HCT116 (cell line): ENCODE results near the gene BMP7. TPM values are rescaled to one million over a fixed set of nuclear protein-coding genes. Genes with fewer than 3 reads are reported as not detected.

Experiments used
- ATAC-seq: fragments of 200-7000 bp; cut with Tn5 transposase; 2 replicates; pipeline ENCODE4 v1.9.1; 2020; ENCODE audit warnings: mild to moderate bottlenecking, moderate library complexity
- BruUV-seq: library from RNA; stranded (reverse); fragments of 400-500 nt; replicated peaks from 2 replicates; lab custom pipeline; 2021; lab: Mats Ljungman, UMichigan
- CTCF ChIA-PET: fragments of 300-600 bp; sonication (Branson Sonifier 250); formaldehyde crosslinking; loops from one replicate; lab custom pipeline; 2021; ENCODE audit warnings: antibody characterized with exemption; lab: Charles Lee
- POLR2A ChIA-PET: fragments of 300-600, 350-600 bp; sonication (Branson Sonifier 250); formaldehyde crosslinking; loops from one replicate; lab custom pipeline; 2021; ENCODE audit warnings: antibody characterized with exemption; lab: Charles Lee
- RAD21 ChIA-PET, 2 experiments: fragments of 300-600 bp; sonication (Branson Sonifier 250); formaldehyde crosslinking; loops; one replicate each; lab custom pipeline; 2023; ENCODE audit warnings: low total read pairs in 2 of 2; ENCODE audit not compliant: uncharacterized antibody in 2 of 2, unreplicated experiment in 2 of 2, low non-redundant PET in 1 of 2; lab: Charles Lee
- DNase-seq: peaks from one replicate; pipeline ENCODE4 v3.0.0-alpha.2; 2010; ENCODE audit warnings: low read depth, low spot score
- H2AFZ ChIP-seq: fragments of 200-600 bp; shearing (Covaris generic), sonication (generic); 2 replicates; pipeline ENCODE4 v1.6.1; 2017; ENCODE audit warnings: low read depth, mixed run types, mixed read lengths, antibody characterized with exemption, low read length; ENCODE audit not compliant: poor library complexity, severe bottlenecking
- H3K27ac ChIP-seq: 2 replicates; pipeline ENCODE4 v1.5.1; 2012; ENCODE audit warnings: low read depth, low read length
- H3K27me3 ChIP-seq: fragments of 200-600 bp; sonication (generic); 2 replicates; pipeline ENCODE4 v1.6.1; 2016; ENCODE audit warnings: mixed run types, low read length, mixed read lengths; ENCODE audit not compliant: insufficient read depth
- H3K36me3 ChIP-seq, 2 experiments: fragments of 200-500 bp in 1 of 2; fragments of 200-600 bp in 1 of 2; sonication (Bioruptor generic) in 1 of 2; sonication (generic) in 1 of 2; 2 replicates each; pipeline versions ENCODE4 v1.5.1 to v1.6.1; 2014 to 2016; ENCODE audit warnings: low read length in 2 of 2, inconsistent platforms in 1 of 2, mixed read lengths in 1 of 2, mixed run types in 1 of 2; ENCODE audit not compliant: insufficient read depth in 2 of 2, control insufficient read depth in 1 of 2
- H3K4me1 ChIP-seq, 2 experiments: fragments of 200-600 bp in 1 of 2; sonication (generic) in 1 of 2; 2 replicates each; pipeline versions ENCODE4 v1.5.1 to v1.6.1; 2012 to 2017; ENCODE audit warnings: low read length in 2 of 2, inconsistent platforms in 1 of 2, mild to moderate bottlenecking in 1 of 2, mixed read lengths in 1 of 2, mixed run types in 1 of 2, moderate library complexity in 1 of 2; ENCODE audit not compliant: insufficient read depth in 2 of 2, control insufficient read depth in 1 of 2
- H3K4me2 ChIP-seq: fragments of 200-600 bp; sonication (generic); 2 replicates; pipeline ENCODE4 v1.6.1; 2017; ENCODE audit warnings: mixed run types, low read length, mixed read lengths
- H3K4me3 ChIP-seq, 2 experiments: fragments of 200-600 bp in 1 of 2; sonication (generic) in 1 of 2; replicated peaks in 1 of 2; 2 replicates each; pipeline ENCODE4 v1.5.1; 2011 to 2016; ENCODE audit warnings: low read length in 2 of 2, control low read depth in 1 of 2, low read depth in 1 of 2, mild to moderate bottlenecking in 1 of 2, mixed read lengths in 1 of 2, mixed run types in 1 of 2
- H3K79me2 ChIP-seq: fragments of 200-600 bp; sonication (generic); 2 replicates; pipeline ENCODE4 v1.6.1; 2017; ENCODE audit warnings: mild to moderate bottlenecking, mixed run types, low read length, moderate library complexity, mixed read lengths; ENCODE audit not compliant: insufficient read depth
- H3K9ac ChIP-seq: fragments of 200-600 bp; sonication (generic); 2 replicates; pipeline ENCODE4 v1.6.1; 2016; ENCODE audit warnings: low read length, mixed read lengths
- H3K9me2 ChIP-seq: fragments of 200-600 bp; sonication (generic), shearing (Covaris generic); 2 replicates; pipeline ENCODE4 v1.6.1; 2017; ENCODE audit warnings: mixed run types, mild to moderate bottlenecking, moderate library complexity; ENCODE audit not compliant: insufficient read depth
- H3K9me3 ChIP-seq, 2 experiments: fragments of 200-500 bp in 1 of 2; fragments of 200-600 bp in 1 of 2; sonication (Bioruptor generic) in 1 of 2; sonication (generic) in 1 of 2; 2 replicates each; pipeline ENCODE4 v1.6.1; 2014 to 2017; ENCODE audit warnings: low read length in 2 of 2, mixed read lengths in 2 of 2, inconsistent platforms in 1 of 2, low read depth in 1 of 2, mild to moderate bottlenecking in 1 of 2, mixed run types in 1 of 2, moderate library complexity in 1 of 2; ENCODE audit not compliant: control insufficient read depth in 1 of 2, insufficient read depth in 1 of 2
- H4K20me1 ChIP-seq: fragments of 200-600 bp; sonication (generic), shearing (Covaris generic); 2 replicates; pipeline ENCODE4 v1.6.1; 2017; ENCODE audit warnings: mixed run types, mild to moderate bottlenecking, moderate library complexity; ENCODE audit not compliant: insufficient read depth
- JUND ChIP-seq: IDR thresholded peaks from 2 replicates; pipeline ENCODE4 v1.6.1; 2012
- REST ChIP-seq: IDR thresholded peaks from 2 replicates; pipeline ENCODE4 v1.6.1; 2012; ENCODE audit warnings: low read depth
- SRF ChIP-seq: IDR thresholded peaks from 2 replicates; pipeline ENCODE4 v1.6.1; 2012; ENCODE audit warnings: low read depth
- YY1 ChIP-seq: IDR thresholded peaks from 2 replicates; pipeline ENCODE4 v1.6.1; 2011; ENCODE audit warnings: low read length, low read depth, moderate library complexity, mild to moderate bottlenecking; ENCODE audit not compliant: insufficient replicate concordance; ENCODE audit errors: extremely low read depth
- ZFX ChIP-seq: fragments of 450-650 bp; IDR thresholded peaks from 2 replicates; pipeline ENCODE4 v1.6.1; 2017
- intact Hi-C: fragments of 100-400 bp; cut with micrococcal nuclease; formaldehyde crosslinking; loops from 2 replicates; pipeline ENCODE4 v1.10.0; 2022
- total RNA-seq: library from RNA; stranded (reverse); gene quantifications from one replicate; pipeline ENCODE4 v1.2.1, GENCODE V29; 2021; ENCODE audit not compliant: unreplicated experiment

BMP7 gene
- total RNA-seq, 1 experiment from 2014 or later, result 7.0 TPM

DNA sequence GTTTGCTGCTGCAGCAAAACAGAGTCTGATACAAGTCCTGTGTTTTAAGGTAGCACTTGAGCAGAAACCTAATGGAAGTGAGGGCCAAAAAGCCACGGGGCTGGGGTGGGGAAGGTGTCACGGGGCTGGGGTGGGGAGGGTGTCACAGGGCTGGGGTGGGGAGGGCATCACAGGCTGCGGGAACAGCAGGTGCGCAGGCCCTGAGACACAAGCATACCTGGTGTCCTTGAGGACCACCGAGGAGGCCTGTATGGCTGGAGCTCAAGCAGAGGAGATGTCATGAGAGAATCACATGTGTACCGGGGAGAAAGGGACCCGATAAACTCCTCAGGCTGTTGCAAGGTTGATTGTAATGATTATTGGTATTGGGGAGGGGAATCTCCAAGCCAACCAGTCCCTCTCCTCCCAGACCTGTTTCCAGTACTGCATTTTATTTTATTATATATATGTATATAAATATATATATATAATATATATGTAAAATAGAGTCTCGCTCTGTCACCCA, 49.6 kb upstream of the BMP7 start (continued):
- TF ChIP-seq YY1 (no peak), ZFX (no peak), JUND (no peak), SRF (no peak)
- TF ChIP-seq, all 23 proteins: peak for 0

DNA sequence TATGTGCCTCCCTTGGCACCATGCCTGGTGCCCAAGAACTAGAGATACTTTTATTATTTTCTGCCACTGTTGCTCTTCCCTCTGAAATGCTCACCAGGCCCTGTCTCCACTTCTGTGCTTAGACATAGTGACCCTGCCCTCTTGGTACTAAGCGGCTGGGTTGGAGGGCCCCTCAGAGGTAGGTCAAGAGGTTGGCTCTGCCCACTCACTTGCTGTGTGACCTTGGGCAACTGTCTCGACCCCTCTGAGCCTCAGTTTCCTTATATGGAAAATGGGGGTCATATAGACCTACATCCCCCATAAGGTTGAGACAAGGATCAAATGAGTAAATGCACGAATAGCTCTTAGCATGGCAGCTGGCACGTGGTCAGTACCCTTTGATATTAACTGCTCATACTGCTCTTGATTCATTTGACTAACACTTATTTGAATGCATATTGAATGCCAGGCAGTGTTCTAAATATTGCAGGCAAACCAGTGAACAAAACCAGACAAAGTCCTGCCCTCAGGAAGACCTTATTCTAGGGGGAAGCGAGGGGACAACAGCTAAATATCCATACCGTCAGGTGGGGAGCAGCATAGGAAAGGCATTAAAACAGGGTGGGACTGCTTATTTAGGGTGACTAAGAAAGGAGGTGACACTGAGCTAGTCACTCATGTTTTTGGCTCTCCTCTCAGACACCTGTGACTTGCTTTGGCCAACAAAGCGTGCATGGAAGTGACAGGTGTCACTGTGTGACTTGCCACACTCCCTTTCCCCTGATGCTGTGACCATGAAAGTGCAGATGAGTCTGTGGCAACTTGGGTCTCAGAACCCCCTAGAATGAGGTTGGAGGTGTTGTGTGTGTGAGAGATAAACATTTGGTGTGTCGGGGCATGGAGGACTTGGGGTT, 48.9 kb upstream of the BMP7 start:
- peaks cover 7% of the 10 kb centered on the region; the same call in 1 of the 2 replicates for H3K27me3 ChIP-seq
- no peaks in the 10 kb centered on the region for H3K9me3 ChIP-seq
- H3K4me1 ChIP-seq, result no peaks in the 10 kb centered on the region
- H3K9ac ChIP-seq, result no peak overlapping the region
- no TSS peak for BruUV-seq
- H3K36me3 ChIP-seq, result no peaks in the 10 kb centered on the region
- ATAC-seq (no peak), DNase-seq (no peak)
- no peak overlapping the region for H3K4me3 ChIP-seq
- no peaks in the 10 kb centered on the region for H3K9me2 ChIP-seq
- no peaks in the 10 kb centered on the region for H3K79me2 ChIP-seq
- intact Hi-C loops, result no loop called here
- CTCF ChIA-PET, result no interaction called here
- no peaks in the 10 kb centered on the region for H4K20me1 ChIP-seq
- no peak overlapping the region for H3K4me2 ChIP-seq
- H3K27ac ChIP-seq, result no peak overlapping the region
- TF ChIP-seq REST, result no peak
- POLR2A ChIA-PET, result no interaction called here
- RAD21 ChIA-PET, result no interaction called here
- no peak overlapping the region for H2AFZ ChIP-seq
